H1 (cell line): Measurements from ENCODE around the gene EVPL. TPM values are rescaled to one million over a fixed set of nuclear protein-coding genes. Genes with fewer than 3 reads are reported as not detected.

Experiments
- CTCF ChIA-PET: fragments of 300-600 bp; sonication (Branson Sonifier 250); formaldehyde crosslinking; loops from one replicate; lab custom pipeline; 2021; ENCODE audit not compliant: partially characterized antibody; lab: Charles Lee
- POLR2A ChIA-PET: fragments of 300-600 bp; sonication (Branson Sonifier 250); formaldehyde crosslinking; loops from one replicate; lab custom pipeline; 2021; ENCODE audit warnings: inconsistent platforms; ENCODE audit not compliant: partially characterized antibody; lab: Charles Lee
- DNase-seq, 2 experiments: peaks; one replicate each; pipeline versions ENCODE4 v3.0.0 to v3.0.0-alpha.2; 2010 to 2022; ENCODE audit warnings: low spot score in 2 of 2, low read depth in 1 of 2, mixed read lengths in 1 of 2
- FAIRE-seq: peaks from 2 replicates; lab custom pipeline; 2011; peaks lifted over from hg19 to GRCh38; lab: Jason Lieb, UNC
- H2AFZ ChIP-seq: 2 replicates; pipeline ENCODE4 v1.8.1; 2012; ENCODE audit warnings: low read length, inconsistent platforms
- H2AK5ac ChIP-seq: 2 replicates; pipeline ENCODE4 v1.6.1; 2013; ENCODE audit warnings: low read depth, low read length
- H2BK120ac ChIP-seq: replicated peaks from 2 replicates; pipeline ENCODE3; 2013; ENCODE audit warnings: low read depth, low read length, inconsistent platforms
- H2BK12ac ChIP-seq: 2 replicates; pipeline ENCODE4 v1.6.1; 2013; ENCODE audit warnings: low read depth, low read length
- H2BK15ac ChIP-seq: 2 replicates; pipeline ENCODE4 v1.6.1; 2013; ENCODE audit warnings: low read length
- H2BK20ac ChIP-seq: 2 replicates; pipeline ENCODE4 v1.6.1; 2013; ENCODE audit warnings: low read length
- H2BK5ac ChIP-seq: 2 replicates; pipeline ENCODE4 v1.6.1; 2013; ENCODE audit warnings: low read depth, low read length
- H3K14ac ChIP-seq: 2 replicates; pipeline ENCODE4 v1.6.1; 2013; ENCODE audit warnings: inconsistent platforms; ENCODE audit not compliant: insufficient read length
- H3K18ac ChIP-seq: 2 replicates; pipeline ENCODE4 v1.6.1; 2013; ENCODE audit warnings: low read length; ENCODE audit errors: extremely low read depth
- H3K23ac ChIP-seq: 2 replicates; pipeline ENCODE4 v1.6.1; 2013; ENCODE audit warnings: inconsistent platforms; ENCODE audit not compliant: insufficient read length
- H3K23me2 ChIP-seq: 2 replicates; pipeline ENCODE4 v1.6.1; 2013; ENCODE audit warnings: low read depth, low read length
- H3K27ac ChIP-seq: 2 replicates; pipeline ENCODE4 v1.6.1; 2011; ENCODE audit warnings: low read depth, low read length, inconsistent platforms
- H3K27me3 ChIP-seq, 4 experiments: replicated peaks in 1 of 4; 1 replicate in 1 of 4; 2 replicates in 3 of 4; pipeline versions ENCODE4 v1.6.1 to v1.8.1; 2011 to 2013; ENCODE audit warnings: low read length in 3 of 4, mild to moderate bottlenecking in 3 of 4, inconsistent platforms in 2 of 4, mixed read lengths in 2 of 4, moderate library complexity in 1 of 4; ENCODE audit not compliant: control insufficient read depth in 3 of 4, insufficient read depth in 3 of 4; ENCODE audit errors: extremely low read depth in 1 of 4
- H3K36me3 ChIP-seq, 4 experiments: 2 replicates each; pipeline versions ENCODE4 v1.6.1 to v1.8.1; 2011 to 2013; ENCODE audit warnings: mild to moderate bottlenecking in 4 of 4, low read length in 3 of 4, moderate library complexity in 2 of 4, control low read depth in 1 of 4, inconsistent platforms in 1 of 4; ENCODE audit not compliant: insufficient read depth in 4 of 4, control insufficient read depth in 2 of 4
- H3K4ac ChIP-seq: replicated peaks from 2 replicates; pipeline ENCODE3; 2013; ENCODE audit warnings: low read length, low read depth, mixed read lengths, inconsistent platforms; ENCODE audit not compliant: insufficient read length
- H3K4me1 ChIP-seq, 4 experiments: replicated peaks in 1 of 4; 1 replicate in 1 of 4; 2 replicates in 3 of 4; pipeline versions ENCODE4 v1.6.1 to v1.8.1; 2011 to 2013; ENCODE audit warnings: low read length in 3 of 4, inconsistent platforms in 2 of 4, mixed read lengths in 1 of 4; ENCODE audit not compliant: insufficient read depth in 4 of 4, control insufficient read depth in 3 of 4
- H3K4me2 ChIP-seq, 2 experiments: 2 replicates each; pipeline versions ENCODE4 v1.6.1 to v1.8.1; 2011 to 2013; ENCODE audit warnings: low read depth in 2 of 2, low read length in 2 of 2, control low read depth in 1 of 2, inconsistent platforms in 1 of 2, mild to moderate bottlenecking in 1 of 2; ENCODE audit not compliant: insufficient read depth in 1 of 2
- H3K4me3 ChIP-seq, 4 experiments: fragments of 200-600, 300-600 bp in 1 of 4; sonication (generic), shearing (Covaris generic), sonication (Bioruptor Twin) in 1 of 4; 2 replicates each; pipeline versions ENCODE4 v1.5.1 to v1.8.1; 2011 to 2016; ENCODE audit warnings: low read length in 4 of 4, low read depth in 3 of 4, control low read depth in 2 of 4, inconsistent platforms in 2 of 4, mild to moderate bottlenecking in 2 of 4, mixed read lengths in 1 of 4, moderate library complexity in 1 of 4; ENCODE audit not compliant: insufficient read depth in 2 of 4; ENCODE audit errors: extremely low read depth in 1 of 4
- H3K56ac ChIP-seq: replicated peaks from 2 replicates; pipeline ENCODE3; 2013; ENCODE audit warnings: low read depth, mild to moderate bottlenecking, mixed read lengths, low read length, inconsistent platforms; ENCODE audit not compliant: insufficient read length
- H3K79me1 ChIP-seq: 2 replicates; pipeline ENCODE4 v1.6.1; 2013; ENCODE audit warnings: low read depth, low read length, control low read depth
- H3K79me2 ChIP-seq, 2 experiments: 2 replicates each; pipeline versions ENCODE4 v1.6.1 to v1.8.1; 2012 to 2013; ENCODE audit warnings: low read length in 2 of 2, mild to moderate bottlenecking in 2 of 2, inconsistent platforms in 1 of 2; ENCODE audit not compliant: insufficient read depth in 2 of 2, control insufficient read depth in 1 of 2
- H3K9ac ChIP-seq, 4 experiments: replicated peaks in 1 of 4; 1 replicate in 1 of 4; 2 replicates in 3 of 4; pipeline versions ENCODE4 v1.6.1 to v1.8.1; 2011 to 2013; ENCODE audit warnings: low read depth in 3 of 4, low read length in 3 of 4, control low read depth in 2 of 4, mild to moderate bottlenecking in 2 of 4, moderate library complexity in 2 of 4, inconsistent platforms in 1 of 4; ENCODE audit errors: extremely low read depth in 1 of 4
- H3K9me3 ChIP-seq, 2 experiments: 2 replicates each; pipeline versions ENCODE4 v1.6.1 to v1.8.1; 2012 to 2013; ENCODE audit warnings: mild to moderate bottlenecking in 2 of 2, moderate library complexity in 2 of 2, control low read depth in 1 of 2, inconsistent platforms in 1 of 2, low read depth in 1 of 2, low read length in 1 of 2, mixed read lengths in 1 of 2; ENCODE audit not compliant: insufficient read depth in 2 of 2
- H4K20me1 ChIP-seq, 2 experiments: replicated peaks in 1 of 2; 2 replicates each; pipeline versions ENCODE3 to v1.8.1; 2011 to 2013; ENCODE audit warnings: inconsistent platforms in 2 of 2, low read length in 2 of 2, mild to moderate bottlenecking in 1 of 2; ENCODE audit not compliant: insufficient read depth in 2 of 2, control insufficient read depth in 1 of 2
- H4K5ac ChIP-seq: 2 replicates; pipeline ENCODE4 v1.6.1; 2013; ENCODE audit warnings: low read length, low read depth, mixed read lengths, inconsistent platforms; ENCODE audit not compliant: insufficient read length
- H4K8ac ChIP-seq: 2 replicates; pipeline ENCODE4 v1.8.0; 2013; ENCODE audit warnings: mild to moderate bottlenecking, moderate library complexity, low read length, inconsistent platforms; ENCODE audit not compliant: insufficient read depth; ENCODE audit errors: extremely low read depth
- H4K91ac ChIP-seq: replicated peaks from 2 replicates; pipeline ENCODE3; 2013; ENCODE audit warnings: low read length, mixed read lengths, inconsistent platforms; ENCODE audit not compliant: insufficient read length
- MAFK ChIP-seq: IDR thresholded peaks from 2 replicates; pipeline ENCODE4 v1.6.1; 2012; ENCODE audit warnings: low read depth, mild to moderate bottlenecking, improper control_type of control experiment, low read length
- RAD21 ChIP-seq, 2 experiments: IDR thresholded peaks in 1 of 2; conservative IDR thresholded peaks in 1 of 2; 2 replicates each; pipeline ENCODE4 v1.6.1; 2011; ENCODE audit warnings: low read depth in 2 of 2, low read length in 2 of 2, improper control_type of control experiment in 1 of 2, inconsistent platforms in 1 of 2, mild to moderate bottlenecking in 1 of 2, moderate library complexity in 1 of 2
- WGBS, 2 experiments: shearing (Covaris generic) in 1 of 2; methylation state at CpG; one replicate each; pipeline versions ENCODE4 v1.1.6 to v1.1.7; 2013 to 2015; ENCODE audit warnings: low lambda C conversion rate in 2 of 2, mixed read lengths in 2 of 2, inconsistent platforms in 1 of 2, low coverage in 1 of 2, missing lambda C conversion rate in 1 of 2; ENCODE audit not compliant: insufficient replicate concordance in 2 of 2, insufficient coverage in 1 of 2, insufficient read length in 1 of 2; ENCODE audit errors: extremely low coverage in 1 of 2, missing lambda C conversion rate in 1 of 2; 5-methylcytosine and 5-hydroxymethylcytosine counted together
- polyA plus RNA-seq, 7 experiments: library from polyadenylated mRNA; depleted of rRNA in 3 of 7; stranded (reverse) in 5 of 7; unstranded in 2 of 7; fragments of >200 nt in 5 of 7; fragments of 200-250 nt in 2 of 7; gene quantifications; 1 replicate in 5 of 7; 2 replicates in 1 of 7; 4 replicates in 1 of 7; pipeline versions ENCODE4 v1.2.1 to v1.2.3, GENCODE V29; 2011 to 2013; ENCODE audit warnings: missing spikeins in 2 of 7, mixed read lengths in 2 of 7
- total RNA-seq: library from RNA; stranded (reverse); fragmentation: NEBNext Ultra II Directional; extraction: Animal tissue kit (Norgen Biotek cat#: 25700); gene quantifications from 2 replicates; pipeline ENCODE4 v1.2.1, GENCODE V29; 2021

EVPL gene
- total and polyA plus RNA-seq, 2 of the 8 experiments (the other 6 are each of a cell fraction or from before 2014, with no cell fraction given) = 0.20 to 0.99 TPM

- H4K20me1 ChIP-seq = no peaks in the 10 kb centered on the region
- H3K4ac ChIP-seq = no peak overlapping the region
- no peak overlapping the region for H2BK20ac ChIP-seq
- no peak for TF ChIP-seq RAD21 (IDR thresholded peaks at IDR 0.05 in 1 of 2, conservative IDR thresholded peaks at IDR 0.05 in 1 of 2; ENCODE audit: low read depth in 2 of 2, low read length in 2 of 2)
- TF ChIP-seq MAFK = no peak
- no peaks in the 10 kb centered on the region for H3K27me3 ChIP-seq
- ChIA-PET CTCF (interaction anchor here (1.3 to 2.5 kb wide), 2 partner anchors 31 to 66 kb away, joined by 3 to 11 read pairs; partner anchors contain the start of genes CDK3 and MRPL38), POLR2A (interaction anchor here (1.0 to 2.8 kb wide), 3 partner anchors 8 to 13 kb away, joined by 3 to 7 read pairs (median 3); partner anchors contain the start of genes ACOX1 and TEN1)
- H2BK12ac ChIP-seq = no peak overlapping the region
- peaks cover 0 to 28% of the 10 kb centered on the region in 2 experiments; a peak in 1 of 4 replicates for H3K79me2 ChIP-seq
- H3K9me3 ChIP-seq = no peaks in the 10 kb centered on the region
- no peak overlapping the region for H2AFZ ChIP-seq
- no peak overlapping the region for H3K4me2 ChIP-seq
- H2BK15ac ChIP-seq = no peak overlapping the region
- FAIRE-seq (no peak), DNase-seq (no peak)
- no peaks in the 10 kb centered on the region for H3K23me2 ChIP-seq
- H2BK120ac ChIP-seq = no peak overlapping the region
- no peak overlapping the region for H4K8ac ChIP-seq
- H3K23ac ChIP-seq = no peak overlapping the region
- no peak overlapping the region for H4K5ac ChIP-seq
- H3K18ac ChIP-seq = no peak overlapping the region
- H2BK5ac ChIP-seq = no peak overlapping the region
- no peak overlapping the region for H4K91ac ChIP-seq
- H3K27ac ChIP-seq = no peak overlapping the region
- no peak overlapping the region for H3K56ac ChIP-seq
- H3K14ac ChIP-seq = no peak overlapping the region
- 88% methylated on average over 7 of the region's 7 CpGs; no CpG with 5 or more reads in 1 of the 2 experiments for WGBS, 2 experiments
- no peak overlapping the region for H2AK5ac ChIP-seq
- no peaks in the 10 kb centered on the region for H3K4me1 ChIP-seq
- H3K36me3 ChIP-seq = peaks cover 0 to 15% (median 0%) of the 10 kb centered on the region in 4 experiments; a peak in 3 of 8 replicates
- H3K4me3 ChIP-seq = no peak overlapping the region
- no peak overlapping the region for H3K9ac ChIP-seq
- no peaks in the 10 kb centered on the region for H3K79me1 ChIP-seq
Measured at GRCh38 chr17:75970626-75971025, 56.5 kb downstream of the EVPL start.
